ENCODE data around the gene PCSK6.

DNA sequence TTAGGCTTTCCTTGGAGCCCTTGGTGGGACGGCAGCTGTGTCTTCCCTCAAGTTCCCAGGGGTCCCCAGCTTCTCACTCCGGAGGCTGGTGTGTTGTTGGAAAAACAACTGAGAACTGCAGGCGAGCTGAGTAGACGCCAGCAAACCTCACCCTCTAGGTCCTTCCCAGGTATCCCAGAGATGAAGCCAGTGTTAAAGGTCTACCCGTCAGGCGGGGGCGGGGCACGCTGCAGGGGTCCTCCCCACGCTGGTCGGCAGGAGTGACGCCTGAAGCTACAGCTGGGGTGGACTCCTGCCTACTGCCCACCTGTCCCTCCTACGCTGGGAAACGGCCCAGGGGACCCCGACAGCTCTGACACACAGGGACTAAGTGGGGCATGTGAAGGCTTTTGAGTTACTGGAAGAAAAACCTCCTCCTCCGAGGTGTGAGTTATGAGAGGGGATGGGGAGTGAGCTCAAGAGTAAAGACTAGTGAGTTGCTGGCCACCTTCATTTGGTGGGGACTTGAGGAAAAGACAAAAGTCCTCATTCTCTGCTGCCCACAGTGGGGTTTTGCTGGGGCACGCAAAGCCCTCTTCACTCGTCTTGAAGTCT lies 162.3 kb downstream of the PCSK6 start:
- TF ChIP-seq CTCF (IDR thresholded peaks at IDR 0.05) (no peak), POLR2A (IDR thresholded peaks at IDR 0.05) (no peak)
